Endothelial cell of umbilical vein (primary cell): ENCODE results near the gene TYR.

Experiments
- EZH2 ChIP-seq: IDR thresholded peaks from 2 replicates; pipeline ENCODE4 v1.6.1; 2012; ENCODE audit warnings: borderline replicate concordance, low read depth, mild to moderate bottlenecking, moderate library complexity, low read length, inconsistent platforms; ENCODE audit not compliant: severe bottlenecking
- FOS ChIP-seq: IDR thresholded peaks from 2 replicates; pipeline ENCODE4 v1.6.1; 2011; ENCODE audit warnings: mild to moderate bottlenecking, low read length, moderate library complexity, borderline replicate concordance; ENCODE audit not compliant: insufficient read depth
- GATA2 ChIP-seq: IDR thresholded peaks from 2 replicates; pipeline ENCODE4 v1.7.0; 2011; ENCODE audit warnings: low read depth, mild to moderate bottlenecking, moderate library complexity, mixed read lengths, low read length; ENCODE audit not compliant: insufficient read length, insufficient read depth
- JUN ChIP-seq: IDR thresholded peaks from 2 replicates; pipeline ENCODE4 v1.6.1; 2011; ENCODE audit warnings: borderline replicate concordance, low read depth; ENCODE audit not compliant: insufficient read length, insufficient read depth
- MAX ChIP-seq: IDR thresholded peaks from 2 replicates; pipeline ENCODE4 v1.6.1; 2011; ENCODE audit not compliant: insufficient read depth, insufficient read length
- MYC ChIP-seq: IDR thresholded peaks from one replicate; pipeline ENCODE4 v1.6.1; 2011; ENCODE audit warnings: mild to moderate bottlenecking, low read depth, low read length
- POLR2A ChIP-seq: IDR thresholded peaks from 2 replicates; pipeline ENCODE4 v1.6.1; 2012; ENCODE audit warnings: low read depth, mild to moderate bottlenecking, control low read depth, low read length
- POLR2AphosphoS5 ChIP-seq: IDR thresholded peaks from 2 replicates; pipeline ENCODE4 v1.6.1; 2012; ENCODE audit warnings: low read depth, mild to moderate bottlenecking, control low read depth, low read length, moderate library complexity; ENCODE audit not compliant: insufficient read depth
- TF ChIP-seq, protein P1 (sequence below), 2 donors: IDR thresholded peaks; 1 replicate in 1 of 2; 2 replicates in 1 of 2; pipeline ENCODE4 v1.5.1; 2011; ENCODE audit warnings: low read length in 2 of 2, mild to moderate bottlenecking in 2 of 2, moderate library complexity in 2 of 2, control low read depth in 1 of 2, inconsistent platforms in 1 of 2, low read depth in 1 of 2; ENCODE audit not compliant: insufficient read depth in 1 of 2; ENCODE audit errors: extremely low read depth in 1 of 2

GRCh38 chr11:89184021-89184420 lies 6.3 kb downstream of the TYR start:
- no peak for TF ChIP-seq POLR2A
- TF ChIP-seq MAX = no peak
- TF ChIP-seq, protein P1, sequence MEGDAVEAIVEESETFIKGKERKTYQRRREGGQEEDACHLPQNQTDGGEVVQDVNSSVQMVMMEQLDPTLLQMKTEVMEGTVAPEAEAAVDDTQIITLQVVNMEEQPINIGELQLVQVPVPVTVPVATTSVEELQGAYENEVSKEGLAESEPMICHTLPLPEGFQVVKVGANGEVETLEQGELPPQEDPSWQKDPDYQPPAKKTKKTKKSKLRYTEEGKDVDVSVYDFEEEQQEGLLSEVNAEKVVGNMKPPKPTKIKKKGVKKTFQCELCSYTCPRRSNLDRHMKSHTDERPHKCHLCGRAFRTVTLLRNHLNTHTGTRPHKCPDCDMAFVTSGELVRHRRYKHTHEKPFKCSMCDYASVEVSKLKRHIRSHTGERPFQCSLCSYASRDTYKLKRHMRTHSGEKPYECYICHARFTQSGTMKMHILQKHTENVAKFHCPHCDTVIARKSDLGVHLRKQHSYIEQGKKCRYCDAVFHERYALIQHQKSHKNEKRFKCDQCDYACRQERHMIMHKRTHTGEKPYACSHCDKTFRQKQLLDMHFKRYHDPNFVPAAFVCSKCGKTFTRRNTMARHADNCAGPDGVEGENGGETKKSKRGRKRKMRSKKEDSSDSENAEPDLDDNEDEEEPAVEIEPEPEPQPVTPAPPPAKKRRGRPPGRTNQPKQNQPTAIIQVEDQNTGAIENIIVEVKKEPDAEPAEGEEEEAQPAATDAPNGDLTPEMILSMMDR (IDR thresholded peaks at IDR 0.05; ENCODE audit: extremely low read depth in 1 of 2, insufficient read depth in 1 of 2, low read depth in 1 of 2, low read length in 2 of 2) = no peak
- TF ChIP-seq POLR2AphosphoS5 = no peak
- TF ChIP-seq MYC = no peak
- TF ChIP-seq EZH2 = no peak
- TF ChIP-seq FOS = no peak
- TF ChIP-seq GATA2 = no peak
- TF ChIP-seq JUN = no peak
